ENCODE results near the gene DNAJC16. TPM values are rescaled to one million over a fixed set of nuclear protein-coding genes. Genes with fewer than 3 reads are reported as not detected.

The DNAJC16 gene
- total RNA-seq, 2 experiments from 2014 or later: 12.2 to 12.8 TPM

DNA sequence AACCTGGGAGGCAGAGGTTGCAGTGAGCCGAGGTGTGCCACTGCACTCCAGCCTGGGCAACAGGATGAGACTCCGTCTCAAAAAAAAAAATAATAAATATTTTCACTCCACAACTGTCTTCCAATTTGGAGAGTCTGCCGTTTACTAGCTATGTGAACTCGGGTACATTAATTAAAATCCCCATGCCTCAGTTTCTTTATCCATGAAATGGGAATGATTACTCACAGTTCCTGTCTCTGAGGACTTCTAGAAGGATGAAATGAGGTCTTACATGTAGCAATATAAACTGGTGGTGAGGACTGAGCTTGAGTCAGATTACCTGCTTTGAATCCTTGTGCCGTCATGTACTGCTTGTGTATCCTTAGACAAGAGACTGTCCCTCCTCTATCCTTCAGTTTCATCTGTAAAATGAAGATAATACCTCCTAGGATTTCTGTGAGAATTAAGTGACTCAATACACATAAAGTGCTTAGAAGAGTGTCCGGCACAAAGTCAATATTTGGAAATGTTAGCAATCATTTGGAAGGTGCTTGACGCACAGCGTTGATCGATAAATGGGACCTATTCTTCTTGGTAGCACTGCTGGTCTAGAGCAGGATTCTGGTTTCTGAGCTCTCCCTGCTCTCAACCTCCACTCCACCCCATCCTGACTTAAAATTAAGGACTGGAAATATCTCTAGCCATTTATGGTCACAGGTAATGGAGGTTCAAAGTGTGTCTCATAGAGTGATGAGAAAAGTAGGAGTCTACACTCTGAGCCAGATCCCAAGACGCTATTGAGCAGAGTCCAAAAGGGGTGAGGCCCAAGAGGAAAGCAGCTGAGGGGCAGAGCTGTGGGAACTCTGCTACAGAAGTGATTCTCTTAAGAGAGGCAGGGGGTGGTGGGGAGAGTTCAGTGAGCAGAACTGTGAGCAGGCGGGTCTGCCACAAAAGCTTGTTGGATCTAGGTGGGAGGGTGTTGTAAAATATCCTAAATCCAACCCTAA, 79.0 kb downstream of the DNAJC16 start:
- H3K36me3 Mint-ChIP-seq: peaks cover 8% of the 10 kb centered on the region

DNA sequence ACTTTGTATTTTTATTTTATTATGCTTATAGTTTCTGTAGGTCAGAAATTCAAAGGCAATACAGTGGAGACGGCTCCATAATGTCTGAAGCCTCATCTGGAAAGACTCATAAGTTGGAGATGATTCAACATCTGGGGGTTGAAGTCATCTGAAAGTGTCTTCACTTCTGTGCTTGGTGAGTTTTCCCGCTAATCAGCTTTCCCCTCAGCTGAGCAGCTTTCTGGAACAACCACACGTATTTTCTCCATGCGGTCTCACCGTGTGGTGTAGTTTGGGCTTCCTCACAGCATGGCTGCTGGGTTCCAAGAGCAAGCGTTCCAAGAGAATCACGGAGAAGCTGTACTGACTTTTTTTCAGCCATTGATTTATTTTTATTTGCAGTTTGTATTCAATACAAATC, 83.0 kb downstream of the DNAJC16 start:
- no peaks in the 10 kb centered on the region for H3K36me3 Mint-ChIP-seq
- H3K9me3 Mint-ChIP-seq: no peaks in the 10 kb centered on the region
- H3K27ac Mint-ChIP-seq: no peak overlapping the region
- H3K27me3 Mint-ChIP-seq: no peaks in the 10 kb centered on the region
- no peaks in the 10 kb centered on the region for H3K4me1 Mint-ChIP-seq
- no peak for DNase-seq
- no peak overlapping the region for H3K4me3 Mint-ChIP-seq

More for the DNA sequence above, 79.0 kb downstream of the DNAJC16 start:
- no peak for DNase-seq
- peaks cover 3% of the 10 kb centered on the region for H3K9me3 Mint-ChIP-seq
- no peak overlapping the region for H3K27ac Mint-ChIP-seq
- H3K27me3 Mint-ChIP-seq: no peaks in the 10 kb centered on the region
- peaks cover 10% of the 10 kb centered on the region for H3K4me1 Mint-ChIP-seq
- H3K4me3 Mint-ChIP-seq: no peak overlapping the region

DNA sequence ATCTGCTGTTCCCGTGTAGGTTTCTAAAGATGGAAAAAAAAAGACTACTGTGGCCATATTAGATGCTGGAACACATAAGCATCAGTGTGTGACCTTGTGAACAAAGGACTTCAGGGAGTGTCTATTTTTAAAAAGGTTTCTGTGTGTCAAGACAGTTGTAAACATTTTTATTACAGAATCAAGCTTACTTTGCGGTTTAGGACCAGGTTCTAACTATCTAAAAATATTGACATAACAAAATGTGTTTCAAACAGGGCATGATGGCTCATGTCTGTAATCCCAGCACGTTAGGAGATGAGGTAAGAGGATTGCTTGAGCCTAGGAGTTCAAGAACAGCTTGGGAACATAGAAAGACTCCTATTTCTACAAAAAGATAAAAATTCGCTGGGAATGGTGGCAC, 83.5 kb downstream of the DNAJC16 start:
- Mint-ChIP-seq H3K4me1 (no peaks in the 10 kb centered on the region), H3K4me3 (no peak overlapping the region), H3K27me3 (no peaks in the 10 kb centered on the region), H3K36me3 (no peaks in the 10 kb centered on the region), H3K27ac (no peak overlapping the region), H3K9me3 (no peaks in the 10 kb centered on the region)
- DNase-seq: no peak

DNA sequence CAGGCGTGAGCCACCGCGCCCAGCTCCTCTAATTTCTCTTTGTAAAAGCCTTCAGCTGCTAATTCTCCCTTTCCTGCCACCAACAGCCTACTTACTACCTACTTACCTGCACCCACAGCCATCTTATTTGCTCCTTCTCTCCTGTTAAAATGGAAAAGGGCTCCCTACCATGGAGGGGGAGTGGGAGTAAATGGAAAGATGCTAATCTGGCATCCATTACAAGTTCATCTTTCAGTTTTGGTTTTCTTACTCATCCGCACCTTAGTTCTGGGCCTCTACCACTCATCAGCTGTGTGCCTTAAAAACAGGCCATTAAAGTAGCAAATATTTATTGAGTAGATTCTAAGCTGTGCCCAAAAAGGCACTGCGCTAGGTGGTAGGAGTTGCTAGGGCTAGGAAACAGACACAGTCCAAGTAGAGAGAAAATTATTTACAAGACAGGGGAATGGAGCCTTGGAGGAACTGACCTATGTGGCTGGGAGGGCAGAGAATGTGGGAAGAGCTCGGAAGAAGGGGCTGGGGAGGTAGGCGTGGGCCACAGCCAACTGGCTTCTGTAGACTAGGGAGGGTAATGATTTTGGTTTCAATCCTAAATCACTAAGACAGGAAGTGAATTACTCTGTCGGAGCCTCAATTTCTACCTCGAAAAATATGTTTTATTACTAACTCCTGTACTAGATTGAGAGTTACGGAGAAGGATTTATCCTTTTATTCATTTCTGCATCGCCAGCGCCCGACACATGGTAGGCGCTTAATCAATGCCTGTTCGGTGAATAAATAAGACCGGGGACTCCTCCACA, 89.9 kb downstream of the DNAJC16 start:
- Mint-ChIP-seq H3K27ac (peak overlapping the region; percentile 87), H3K36me3 (peaks cover 15% of the 10 kb centered on the region), H3K27me3 (no peaks in the 10 kb centered on the region), H3K9me3 (no peaks in the 10 kb centered on the region), H3K4me1 (peaks cover 32% of the 10 kb centered on the region), H3K4me3 (peak overlapping the region; percentile 92)
- DNase-seq: peak; percentile 27

DNA sequence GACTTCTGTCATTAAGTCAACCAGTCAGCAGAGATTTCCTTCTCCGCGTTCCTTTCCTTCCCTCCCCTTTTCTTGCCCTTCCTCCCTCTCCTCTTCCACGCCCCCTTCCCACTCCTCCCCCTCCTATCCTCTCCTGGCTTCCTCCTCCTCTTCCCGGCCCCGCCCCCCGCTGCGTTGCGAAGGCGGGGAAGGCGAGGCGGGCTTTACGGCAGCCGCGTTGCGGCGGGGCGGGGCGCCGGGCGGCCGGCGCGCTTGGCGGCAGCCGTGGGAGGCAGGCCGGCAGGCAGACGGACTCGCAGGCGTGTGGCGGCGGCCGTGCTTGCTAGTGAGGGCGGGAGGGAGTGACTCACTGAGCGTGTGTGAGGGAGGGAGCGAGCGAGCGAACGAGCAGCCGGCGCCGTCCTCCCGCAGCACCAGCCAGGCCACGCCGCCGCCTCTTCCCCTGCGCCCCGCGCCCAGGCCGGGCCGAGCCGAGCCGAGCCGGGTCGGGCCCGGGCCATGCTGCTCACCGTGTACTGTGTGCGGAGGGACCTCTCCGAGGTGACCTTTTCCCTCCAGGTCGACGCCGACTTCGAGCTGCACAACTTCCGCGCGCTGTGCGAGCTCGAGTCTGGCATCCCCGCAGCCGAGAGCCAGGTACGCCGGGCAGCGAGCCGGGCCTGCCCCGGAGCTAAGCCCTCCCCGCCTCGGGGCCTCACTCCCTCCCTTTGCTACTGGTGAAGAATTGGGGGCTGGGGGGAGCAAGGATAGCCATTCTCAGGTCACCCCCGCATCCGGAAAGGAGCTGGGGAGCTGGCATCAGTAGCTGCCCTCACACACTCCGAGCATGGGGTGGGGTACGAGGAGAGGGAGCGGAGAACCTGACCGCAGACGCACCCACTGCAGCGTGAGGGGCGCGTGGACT, 90.8 kb downstream of the DNAJC16 start, which contains the start of gene DDI2:
TSS of gene DDI2 (plus strand) at position 286 of the 904 bp plus-strand sequence. CDS start at position 499, 213 bp downstream.
- DNase-seq: peak; percentile 98
- Mint-ChIP-seq H3K27me3 (no peaks in the 10 kb centered on the region), H3K4me1 (peaks cover 40% of the 10 kb centered on the region), H3K9me3 (no peaks in the 10 kb centered on the region), H3K36me3 (peaks cover 15% of the 10 kb centered on the region), H3K4me3 (peak within 1 kb of the TSS; percentile 92), H3K27ac (peak within 1 kb of the TSS; percentile 95)

DNA sequence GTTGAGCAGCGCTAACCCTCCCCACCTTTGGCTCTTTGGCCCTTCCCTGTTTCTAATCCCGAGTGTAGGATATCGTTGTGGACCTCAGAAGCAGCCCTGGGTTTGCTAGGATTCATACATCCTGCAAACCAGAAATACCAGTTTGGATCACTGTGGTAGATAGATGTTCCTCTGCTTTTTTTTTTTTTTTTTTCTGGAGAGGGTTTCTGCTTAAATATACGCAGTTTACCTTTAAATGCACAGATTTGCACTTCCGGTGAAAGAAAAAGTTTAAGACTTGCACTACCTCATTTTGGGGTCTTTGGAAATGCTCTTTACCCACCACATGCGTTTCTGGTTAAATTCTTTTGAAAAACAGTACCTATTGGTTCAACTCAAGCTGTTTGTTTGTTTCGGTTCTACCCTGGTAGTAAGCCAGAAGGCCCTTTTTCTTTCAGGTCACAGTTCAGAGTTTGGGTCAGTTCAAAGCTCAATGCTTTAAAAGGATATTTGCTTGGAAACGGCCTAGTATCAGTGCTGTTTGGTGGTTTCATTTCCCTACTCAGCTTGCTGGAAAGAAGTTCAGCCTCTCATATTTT, 91.5 kb downstream of the DNAJC16 start:
- Mint-ChIP-seq H3K4me1 (peaks cover 45% of the 10 kb centered on the region), H3K27ac (peak overlapping the region; percentile 95), H3K36me3 (peaks cover 19% of the 10 kb centered on the region), H3K9me3 (no peaks in the 10 kb centered on the region), H3K27me3 (no peaks in the 10 kb centered on the region), H3K4me3 (peak overlapping the region; percentile 92)
- no peak for DNase-seq

DNA sequence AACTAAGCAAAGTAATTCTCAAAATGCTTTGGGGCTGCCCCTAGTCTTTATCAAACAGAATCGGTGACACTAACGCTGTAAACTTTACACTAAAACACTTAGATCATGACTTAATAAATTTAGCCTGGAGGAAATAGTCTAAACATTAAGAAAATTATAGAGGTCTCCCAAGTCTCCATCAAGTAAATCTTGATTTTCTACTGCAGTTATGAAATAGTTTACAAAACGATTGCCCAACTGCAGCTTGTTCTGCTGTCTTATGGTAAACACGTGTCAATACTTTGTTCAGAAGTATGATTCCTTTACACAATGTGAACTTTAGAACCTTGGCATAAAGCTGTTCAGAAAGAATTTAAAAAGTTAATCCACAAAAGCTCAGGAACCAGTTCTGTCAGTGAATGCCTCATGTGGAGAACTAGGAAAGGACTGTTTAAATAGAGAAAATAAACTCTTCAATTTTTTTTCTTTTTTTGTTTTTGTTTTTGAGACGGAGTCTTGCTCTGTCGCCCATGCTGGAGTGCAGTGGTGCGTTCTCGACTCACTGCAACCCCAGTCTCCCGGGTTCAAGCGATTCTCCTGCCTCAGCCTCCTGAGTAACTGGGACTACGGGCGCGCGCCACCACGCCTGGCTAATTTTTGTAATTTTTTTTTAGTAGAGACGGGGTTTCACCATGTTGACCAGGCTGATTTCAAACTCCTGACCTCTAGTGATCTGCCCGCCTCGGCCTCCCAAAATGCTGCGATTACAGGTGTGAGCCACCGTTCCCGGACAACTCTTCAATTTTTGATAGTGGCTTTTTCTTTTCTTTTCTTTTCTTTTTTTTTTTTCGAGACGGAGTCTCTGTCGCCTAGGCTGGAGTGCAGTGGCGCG, 92.2 kb downstream of the DNAJC16 start:
- no peaks in the 10 kb centered on the region for H3K9me3 Mint-ChIP-seq
- H3K36me3 Mint-ChIP-seq: peaks cover 19% of the 10 kb centered on the region
- H3K4me3 Mint-ChIP-seq: peak overlapping the region; percentile 92
- H3K27me3 Mint-ChIP-seq: no peaks in the 10 kb centered on the region
- H3K4me1 Mint-ChIP-seq: peaks cover 47% of the 10 kb centered on the region
- peak overlapping the region; percentile 95 for H3K27ac Mint-ChIP-seq
- DNase-seq: no peak

DNA sequence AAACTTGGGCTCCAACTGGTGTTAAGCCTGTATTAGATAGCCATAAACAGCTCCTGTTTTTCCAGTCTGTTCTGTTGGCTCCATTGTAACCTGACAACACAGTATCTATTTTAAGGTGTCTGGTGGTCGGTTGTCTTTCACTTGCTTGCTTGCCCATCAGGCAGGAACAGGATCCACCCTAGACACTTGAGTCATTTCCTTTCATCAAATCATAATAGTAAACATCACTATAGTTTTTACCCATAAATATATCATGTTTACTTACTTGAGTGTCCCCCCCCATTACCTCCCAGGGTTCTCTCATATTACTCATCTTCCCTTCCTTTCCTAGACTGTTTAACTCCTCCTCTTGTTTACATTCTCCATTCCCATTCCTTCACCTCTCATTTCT, 93.5 kb downstream of the DNAJC16 start:
- Mint-ChIP-seq H3K27ac (no peak overlapping the region), H3K27me3 (no peaks in the 10 kb centered on the region), H3K4me3 (peak overlapping the region; percentile 10), H3K4me1 (peaks cover 58% of the 10 kb centered on the region), H3K36me3 (peaks cover 19% of the 10 kb centered on the region), H3K9me3 (no peaks in the 10 kb centered on the region)
- DNase-seq: no peak

DNA sequence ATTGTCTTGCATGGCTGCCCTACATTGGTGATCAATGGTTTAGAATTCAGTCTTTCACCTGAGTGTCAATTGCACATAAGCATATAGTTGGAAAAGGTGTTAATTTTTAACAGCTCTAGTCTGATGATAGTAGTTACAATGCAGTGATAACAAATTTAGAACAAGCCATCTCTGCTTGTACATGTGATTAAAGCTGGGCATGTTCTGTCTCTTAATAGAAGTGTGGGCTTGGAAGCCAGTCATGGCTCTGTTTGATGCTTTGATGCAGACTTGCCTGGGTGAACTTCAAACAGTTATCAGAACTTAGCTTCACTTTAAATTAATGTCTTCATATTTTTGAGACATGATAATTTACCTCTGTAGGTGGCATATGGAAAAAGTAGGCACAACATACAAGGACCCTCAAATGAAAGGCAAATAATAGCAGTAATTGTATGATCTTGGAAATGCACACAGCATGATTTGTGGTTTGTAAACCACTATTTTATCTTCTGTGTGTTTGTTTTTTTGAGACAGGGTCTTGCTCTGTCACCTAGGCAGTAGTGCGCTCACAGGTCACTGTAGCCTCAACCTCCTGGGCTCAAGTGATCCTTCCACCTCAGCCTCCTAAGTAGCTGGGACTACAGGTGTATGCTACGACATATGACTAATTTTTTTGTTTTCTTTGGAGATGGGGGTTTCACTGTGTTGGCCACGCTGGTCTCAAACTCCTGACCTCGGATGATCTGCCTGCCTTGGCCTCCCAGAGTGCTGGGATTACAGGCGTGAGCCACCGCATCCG, 94.4 kb downstream of the DNAJC16 start:
- no peaks in the 10 kb centered on the region for H3K9me3 Mint-ChIP-seq
- H3K4me3 Mint-ChIP-seq: no peak overlapping the region
- H3K27me3 Mint-ChIP-seq: no peaks in the 10 kb centered on the region
- H3K36me3 Mint-ChIP-seq: peaks cover 21% of the 10 kb centered on the region
- H3K27ac Mint-ChIP-seq: no peak overlapping the region
- H3K4me1 Mint-ChIP-seq: peaks cover 65% of the 10 kb centered on the region
- DNase-seq: no peak

DNA sequence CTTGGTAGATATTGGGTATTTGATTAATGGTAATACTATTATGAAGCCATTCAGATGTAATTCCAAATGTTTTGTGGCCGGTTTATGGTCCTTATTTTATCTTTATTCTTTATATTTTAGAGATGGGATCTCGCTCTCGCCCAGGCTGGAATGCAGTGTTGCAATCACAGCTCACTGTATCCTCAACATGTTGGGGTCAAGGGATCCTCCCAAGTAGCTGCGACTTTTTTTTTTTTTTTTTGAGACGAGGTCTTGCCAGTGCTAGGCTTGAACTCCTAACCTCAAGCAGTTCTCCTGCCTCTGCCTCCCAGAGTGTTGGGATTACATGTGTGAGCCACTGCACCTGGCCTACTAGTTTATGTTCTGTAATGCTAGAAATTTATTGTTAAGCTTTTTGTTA, 95.3 kb downstream of the DNAJC16 start:
- Mint-ChIP-seq H3K27ac (no peak overlapping the region), H3K9me3 (no peaks in the 10 kb centered on the region), H3K27me3 (no peaks in the 10 kb centered on the region), H3K36me3 (peaks cover 26% of the 10 kb centered on the region), H3K4me1 (peaks cover 67% of the 10 kb centered on the region), H3K4me3 (no peak overlapping the region)
- no peak for DNase-seq

DNA sequence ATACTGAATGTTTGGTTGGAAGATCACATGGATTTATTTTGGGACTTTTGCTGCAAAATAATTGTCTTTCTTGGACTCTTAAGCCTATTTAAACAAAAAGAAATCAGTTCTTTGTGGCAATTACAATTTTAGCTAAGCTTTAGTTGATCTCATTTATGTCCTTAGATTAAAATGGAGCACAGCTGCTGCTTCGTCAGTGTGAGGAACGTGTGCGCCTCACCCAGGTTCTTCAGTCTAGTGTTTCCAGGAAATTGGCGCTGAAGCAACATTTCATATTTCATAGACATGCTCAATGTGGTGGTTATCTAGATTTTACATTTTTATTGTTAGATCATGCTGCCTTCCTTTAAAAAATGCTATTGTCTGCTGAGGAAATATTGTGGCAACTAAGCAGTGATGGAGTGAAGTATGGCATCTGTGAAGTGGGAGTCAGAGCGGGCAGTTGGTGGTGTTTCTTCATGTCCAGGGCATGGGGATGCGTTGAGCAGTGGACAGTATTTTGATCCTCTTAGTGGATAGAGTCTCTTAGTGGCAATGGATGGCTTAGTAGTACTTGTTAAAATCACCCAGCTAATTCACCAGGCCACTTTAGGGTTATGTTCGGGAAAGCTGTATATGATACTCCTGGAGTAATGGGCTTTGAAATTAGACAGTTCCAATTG, 96.2 kb downstream of the DNAJC16 start:
- H3K27me3 Mint-ChIP-seq: no peaks in the 10 kb centered on the region
- no peak overlapping the region for H3K4me3 Mint-ChIP-seq
- H3K36me3 Mint-ChIP-seq: peaks cover 28% of the 10 kb centered on the region
- no peaks in the 10 kb centered on the region for H3K9me3 Mint-ChIP-seq
- no peak for DNase-seq
- peak overlapping the region; percentile 4 for H3K27ac Mint-ChIP-seq
- peaks cover 76% of the 10 kb centered on the region for H3K4me1 Mint-ChIP-seq

DNA sequence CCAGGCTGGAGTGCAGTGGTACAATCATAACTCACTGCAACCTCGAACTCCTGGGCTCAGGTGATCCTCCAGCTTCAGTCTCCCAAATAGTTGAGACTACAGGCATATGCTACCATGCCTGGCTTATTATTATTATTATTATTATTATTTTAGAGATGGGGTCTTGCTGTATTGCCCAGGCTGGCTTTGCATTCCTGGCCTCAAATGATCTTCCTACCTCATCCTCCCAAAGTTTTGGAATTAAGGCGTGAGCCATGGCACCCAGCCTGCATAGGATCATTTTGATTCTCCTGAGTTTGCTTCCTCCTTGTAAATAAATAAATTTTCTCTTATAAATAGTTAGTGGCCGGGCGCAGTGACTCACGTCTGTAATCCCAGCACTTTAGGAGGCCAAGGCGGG, 96.8 kb downstream of the DNAJC16 start:
- no peaks in the 10 kb centered on the region for H3K9me3 Mint-ChIP-seq
- H3K36me3 Mint-ChIP-seq: peaks cover 28% of the 10 kb centered on the region
- H3K4me3 Mint-ChIP-seq: no peak overlapping the region
- H3K27me3 Mint-ChIP-seq: no peaks in the 10 kb centered on the region
- H3K27ac Mint-ChIP-seq: no peak overlapping the region
- H3K4me1 Mint-ChIP-seq: peaks cover 77% of the 10 kb centered on the region
- DNase-seq: no peak

Measured in activated naive CD8-positive, alpha-beta T cell treated with anti-CD3 and anti-CD28 coated beads for 36 hours (primary cell).